HG02970 (cell line): ENCODE measurements around the gene GPS1.

ENCODE experiments used
- ATAC-seq: cut with Tn5 transposase; IDR thresholded peaks from one replicate; pipeline ENCODE4 v1.9.1; 2021; ENCODE audit warnings: mild to moderate bottlenecking, moderate library complexity, moderate number of reproducible peaks; ENCODE audit not compliant: unreplicated experiment, low FRiP score

GPS1 gene

GRCh38 chr17:82013772-82014321 is 37.9 kb upstream of the GPS1 start:
- no peak for ATAC-seq

- ATAC-seq = no peak
Measured at GRCh38 chr17:82014432-82014831, 37.3 kb upstream of the GPS1 start.

- no peak for ATAC-seq
Measured at GRCh38 chr17:82014971-82015310, 36.8 kb upstream of the GPS1 start.

- ATAC-seq = no peak
Measured at GRCh38 chr17:82015311-82015971, 36.3 kb upstream of the GPS1 start.

GRCh38 chr17:82016061-82016874 is 35.4 kb upstream of the GPS1 start:
- no peak for ATAC-seq

GRCh38 chr17:82016875-82017459 is 34.7 kb upstream of the GPS1 start:
- no peak for ATAC-seq

- ATAC-seq = no peak
Measured at GRCh38 chr17:82017612-82018151, 34.0 kb upstream of the GPS1 start.

GRCh38 chr17:82018152-82018988 is 33.3 kb upstream of the GPS1 start:
- ATAC-seq = no peak

- no peak for ATAC-seq
Measured at GRCh38 chr17:82018989-82019689, 32.6 kb upstream of the GPS1 start.

- ATAC-seq = no peak
Measured at GRCh38 chr17:82019690-82020571, 31.8 kb upstream of the GPS1 start.

- ATAC-seq = no peak
Measured at GRCh38 chr17:82020572-82021106, 31.1 kb upstream of the GPS1 start.

- no peak for ATAC-seq
Measured at GRCh38 chr17:82021107-82021899, 30.4 kb upstream of the GPS1 start.

- no peak for ATAC-seq
Measured at GRCh38 chr17:82021900-82022309, 29.8 kb upstream of the GPS1 start.

- no peak for ATAC-seq
Measured at GRCh38 chr17:82022310-82022980, 29.3 kb upstream of the GPS1 start, which contains the start of gene CENPX. Gene CENPX (minus strand): TSS chr17:82022878. CDS start chr17:82022861, 17 bp downstream.

- peak; percentile 84 for ATAC-seq
Measured at GRCh38 chr17:82022981-82023446, 28.7 kb upstream of the GPS1 start, which contains the start of gene LRRC45. Gene LRRC45 (plus strand): TSS chr17:82023305. CDS start chr17:82023644, 339 bp downstream.

GRCh38 chr17:82023447-82024241 is 28.1 kb upstream of the GPS1 start:
- ATAC-seq = no peak
